Measurements from ENCODE around the gene KCNMA1. TPM values are rescaled to one million over a fixed set of nuclear protein-coding genes. Genes with fewer than 3 reads are reported as not detected.

KCNMA1 gene
- total and polyA plus RNA-seq, 9 of the 15 experiments (the other 6 are each of a cell fraction or from before 2014, with no cell fraction given) = 0.01 to 0.95 (median 0.15) TPM; not detected in 4

DNA sequence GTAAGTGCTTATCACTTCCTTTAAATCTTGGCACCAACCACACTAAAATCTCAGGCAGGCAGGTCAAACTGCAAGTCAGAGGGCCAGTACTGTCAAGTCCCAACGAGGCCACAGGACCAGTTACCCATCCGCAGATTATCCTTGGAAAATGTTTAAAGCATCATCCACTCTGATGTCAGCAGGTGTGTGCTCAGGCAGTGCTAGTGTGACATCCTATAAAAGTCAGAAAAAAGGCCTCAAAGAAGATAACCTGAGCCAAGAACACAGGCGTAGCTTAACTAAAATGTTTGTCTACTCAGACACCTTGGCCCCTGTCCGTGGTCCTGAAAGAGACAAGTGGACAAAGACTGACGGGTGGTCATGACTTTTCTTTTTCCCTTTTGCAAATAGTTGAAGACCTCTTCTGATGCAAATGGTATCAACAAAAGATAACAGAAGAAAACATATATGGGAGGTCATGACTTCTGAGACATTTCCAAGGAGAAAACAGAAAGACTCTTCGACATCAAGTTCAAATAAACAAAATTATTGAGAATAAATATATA lies 309.3 kb downstream of the KCNMA1 start (continued):
- TF ChIP-seq NONO (IDR thresholded peaks at IDR 0.05; ENCODE audit: low read depth in 2 of 2, low read length in 1 of 2) = no peak
- TF ChIP-seq MIER1 (IDR thresholded peaks at IDR 0.05; ENCODE audit: low read depth) = peak; percentile 93
- TF ChIP-seq, protein P1, sequence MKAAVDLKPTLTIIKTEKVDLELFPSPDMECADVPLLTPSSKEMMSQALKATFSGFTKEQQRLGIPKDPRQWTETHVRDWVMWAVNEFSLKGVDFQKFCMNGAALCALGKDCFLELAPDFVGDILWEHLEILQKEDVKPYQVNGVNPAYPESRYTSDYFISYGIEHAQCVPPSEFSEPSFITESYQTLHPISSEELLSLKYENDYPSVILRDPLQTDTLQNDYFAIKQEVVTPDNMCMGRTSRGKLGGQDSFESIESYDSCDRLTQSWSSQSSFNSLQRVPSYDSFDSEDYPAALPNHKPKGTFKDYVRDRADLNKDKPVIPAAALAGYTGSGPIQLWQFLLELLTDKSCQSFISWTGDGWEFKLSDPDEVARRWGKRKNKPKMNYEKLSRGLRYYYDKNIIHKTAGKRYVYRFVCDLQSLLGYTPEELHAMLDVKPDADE (conservative IDR thresholded peaks at IDR 0.05; ENCODE audit: control insufficient read depth, low read depth, low read length) = no peak
- TF ChIP-seq BACH1 (tag; IDR thresholded peaks at IDR 0.05) = no peak
- TF ChIP-seq KDM4B (IDR thresholded peaks at IDR 0.05; ENCODE audit: borderline replicate concordance in 2 of 2, low read depth in 1 of 2) = no peak
- TF ChIP-seq, protein P2, sequence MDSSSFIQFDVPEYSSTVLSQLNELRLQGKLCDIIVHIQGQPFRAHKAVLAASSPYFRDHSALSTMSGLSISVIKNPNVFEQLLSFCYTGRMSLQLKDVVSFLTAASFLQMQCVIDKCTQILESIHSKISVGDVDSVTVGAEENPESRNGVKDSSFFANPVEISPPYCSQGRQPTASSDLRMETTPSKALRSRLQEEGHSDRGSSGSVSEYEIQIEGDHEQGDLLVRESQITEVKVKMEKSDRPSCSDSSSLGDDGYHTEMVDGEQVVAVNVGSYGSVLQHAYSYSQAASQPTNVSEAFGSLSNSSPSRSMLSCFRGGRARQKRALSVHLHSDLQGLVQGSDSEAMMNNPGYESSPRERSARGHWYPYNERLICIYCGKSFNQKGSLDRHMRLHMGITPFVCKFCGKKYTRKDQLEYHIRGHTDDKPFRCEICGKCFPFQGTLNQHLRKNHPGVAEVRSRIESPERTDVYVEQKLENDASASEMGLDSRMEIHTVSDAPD (CRISPR knock-in tag; IDR thresholded peaks at IDR 0.05) = no peak
- no peak for TF ChIP-seq HDAC8 (tag; IDR thresholded peaks at IDR 0.05)
- TF ChIP-seq LCOR (CRISPR knock-in tag; IDR thresholded peaks at IDR 0.05) = no peak
- TF ChIP-seq FOXK1 (CRISPR knock-in tag; IDR thresholded peaks at IDR 0.05; ENCODE audit: borderline replicate concordance) = no peak
- no peak for TF ChIP-seq MCM5 (IDR thresholded peaks at IDR 0.05; ENCODE audit: low read depth)
- TF ChIP-seq ZNF77 (CRISPR knock-in tag; IDR thresholded peaks at IDR 0.05) = no peak
- TF ChIP-seq HNRNPUL1 (IDR thresholded peaks at IDR 0.05; ENCODE audit: low read length) = no peak
- peak; percentile 97 for TF ChIP-seq EHMT2 (IDR thresholded peaks at IDR 0.05)
- TF ChIP-seq, protein P3, sequence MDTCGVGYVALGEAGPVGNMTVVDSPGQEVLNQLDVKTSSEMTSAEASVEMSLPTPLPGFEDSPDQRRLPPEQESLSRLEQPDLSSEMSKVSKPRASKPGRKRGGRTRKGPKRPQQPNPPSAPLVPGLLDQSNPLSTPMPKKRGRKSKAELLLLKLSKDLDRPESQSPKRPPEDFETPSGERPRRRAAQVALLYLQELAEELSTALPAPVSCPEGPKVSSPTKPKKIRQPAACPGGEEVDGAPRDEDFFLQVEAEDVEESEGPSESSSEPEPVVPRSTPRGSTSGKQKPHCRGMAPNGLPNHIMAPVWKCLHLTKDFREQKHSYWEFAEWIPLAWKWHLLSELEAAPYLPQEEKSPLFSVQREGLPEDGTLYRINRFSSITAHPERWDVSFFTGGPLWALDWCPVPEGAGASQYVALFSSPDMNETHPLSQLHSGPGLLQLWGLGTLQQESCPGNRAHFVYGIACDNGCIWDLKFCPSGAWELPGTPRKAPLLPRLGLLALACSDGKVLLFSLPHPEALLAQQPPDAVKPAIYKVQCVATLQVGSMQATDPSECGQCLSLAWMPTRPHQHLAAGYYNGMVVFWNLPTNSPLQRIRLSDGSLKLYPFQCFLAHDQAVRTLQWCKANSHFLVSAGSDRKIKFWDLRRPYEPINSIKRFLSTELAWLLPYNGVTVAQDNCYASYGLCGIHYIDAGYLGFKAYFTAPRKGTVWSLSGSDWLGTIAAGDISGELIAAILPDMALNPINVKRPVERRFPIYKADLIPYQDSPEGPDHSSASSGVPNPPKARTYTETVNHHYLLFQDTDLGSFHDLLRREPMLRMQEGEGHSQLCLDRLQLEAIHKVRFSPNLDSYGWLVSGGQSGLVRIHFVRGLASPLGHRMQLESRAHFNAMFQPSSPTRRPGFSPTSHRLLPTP (IDR thresholded peaks at IDR 0.05; ENCODE audit: borderline replicate concordance, extremely low read depth, insufficient read length) = no peak
